ENCODE results near the gene CNTNAP2.
"Not testable (repeated sequence)": the region's sequence is repeated elsewhere in the genome, so short reads cannot be mapped to it uniquely, and the experiment has no call there.

CNTNAP2 gene

DNA sequence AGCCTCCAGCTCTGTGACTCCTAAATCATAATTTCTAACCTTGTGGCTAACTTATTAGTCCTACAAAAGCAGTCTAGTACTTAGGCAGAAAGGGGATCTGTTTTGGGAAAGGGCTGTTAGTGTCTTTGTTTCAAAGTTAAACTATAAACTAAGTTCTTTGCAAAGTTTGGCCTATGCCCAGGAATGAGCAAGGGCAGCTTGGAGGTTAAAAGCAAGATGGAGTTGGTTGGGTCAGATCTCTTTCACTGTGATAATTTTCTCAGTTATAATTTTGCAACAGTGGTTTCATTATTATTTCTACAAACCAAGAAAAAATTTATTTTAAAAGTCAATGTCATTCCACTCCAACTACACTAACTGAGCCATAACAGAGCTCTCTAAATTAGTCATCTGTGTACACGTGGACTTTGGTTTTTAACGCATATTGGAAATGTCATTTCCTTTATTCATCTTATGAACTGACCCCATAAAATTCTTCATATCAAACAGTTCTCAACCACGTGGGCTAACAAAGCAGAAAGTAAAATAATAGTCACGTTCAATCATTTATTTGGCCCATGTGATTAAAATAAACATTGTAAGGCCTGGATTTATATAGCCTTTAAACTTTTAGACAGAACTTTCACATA, 2330.7 kb downstream of the CNTNAP2 start:
- DNase-seq (ENCODE audit: low read depth): no peak

DNA sequence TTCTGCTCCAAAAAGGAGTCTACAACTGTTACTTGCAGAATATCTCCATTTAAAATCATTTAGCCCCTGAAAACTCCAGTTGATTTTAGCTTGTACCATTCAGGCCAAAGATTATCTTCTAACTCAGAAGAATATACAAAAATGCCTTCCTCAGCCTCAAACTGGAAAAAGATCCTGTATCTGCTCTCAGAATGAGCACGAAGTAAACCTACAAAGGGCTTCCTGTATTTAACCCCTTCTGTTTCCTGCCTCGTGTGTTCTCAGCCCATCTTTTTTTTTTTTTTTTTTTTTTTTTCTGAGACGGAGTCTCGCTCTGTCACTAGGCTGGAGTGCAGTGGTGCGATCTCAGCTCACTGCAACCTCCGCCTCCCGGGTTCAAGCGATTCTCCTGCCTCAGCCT, 2334.9 kb downstream of the CNTNAP2 start:
- DNase-seq (ENCODE audit: low read depth): not testable (repeated sequence)

GRCh38 chr7:148456351-148456750, 2339.8 kb downstream of the CNTNAP2 start:
- DNase-seq (ENCODE audit: low read depth): no peak

DNA sequence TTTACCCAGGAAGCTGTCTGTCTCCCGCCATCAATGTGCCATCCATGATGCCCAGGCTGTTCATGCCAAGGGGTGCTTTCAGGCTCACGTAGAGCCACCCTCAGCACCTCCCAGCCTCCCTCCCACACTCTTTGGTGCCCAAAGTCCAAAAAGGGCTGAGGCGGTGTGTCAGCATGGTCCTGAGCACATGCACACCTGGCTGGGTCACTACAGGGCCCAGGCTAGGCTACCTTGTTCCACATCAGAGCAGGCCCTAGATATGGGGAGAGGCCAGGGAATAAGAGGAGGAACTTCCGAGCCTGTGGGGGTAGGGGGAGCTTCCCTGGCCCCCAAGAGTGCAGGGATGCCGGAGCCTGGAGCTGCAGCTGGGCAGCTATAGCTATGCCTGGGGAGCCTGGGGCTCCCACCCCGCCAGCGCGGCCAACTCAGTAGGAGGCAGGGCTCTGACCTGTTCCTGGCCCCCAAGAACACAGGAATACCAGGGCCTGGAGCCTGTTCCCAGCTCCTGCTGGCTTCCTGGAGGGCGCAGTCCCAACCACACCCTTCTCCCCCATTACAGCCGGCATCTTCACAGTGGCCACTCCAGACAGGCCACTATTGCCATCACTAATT, 2340.8 kb downstream of the CNTNAP2 start:
- DNase-seq (ENCODE audit: low read depth): no peak

DNA sequence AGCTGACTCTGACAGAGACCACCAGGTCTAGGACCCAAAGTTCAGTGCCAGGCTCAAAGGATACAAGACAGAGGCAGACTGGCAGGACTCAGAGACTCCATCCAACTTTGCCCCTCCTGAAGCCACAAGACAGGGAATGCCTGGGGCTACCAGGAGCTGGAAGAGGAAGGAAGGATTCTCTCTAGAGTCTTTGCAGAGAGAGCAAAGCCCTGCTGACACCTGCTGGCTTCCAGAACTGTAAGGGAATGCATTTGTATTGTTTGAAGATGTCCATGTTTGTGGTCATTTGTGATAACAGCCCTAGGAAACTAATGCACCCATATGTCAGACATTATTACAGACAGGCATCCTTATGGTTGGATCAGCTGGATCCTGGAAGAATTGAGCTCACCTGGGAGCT, 2341.7 kb downstream of the CNTNAP2 start:
- no peak for DNase-seq (ENCODE audit: low read depth)

DNA sequence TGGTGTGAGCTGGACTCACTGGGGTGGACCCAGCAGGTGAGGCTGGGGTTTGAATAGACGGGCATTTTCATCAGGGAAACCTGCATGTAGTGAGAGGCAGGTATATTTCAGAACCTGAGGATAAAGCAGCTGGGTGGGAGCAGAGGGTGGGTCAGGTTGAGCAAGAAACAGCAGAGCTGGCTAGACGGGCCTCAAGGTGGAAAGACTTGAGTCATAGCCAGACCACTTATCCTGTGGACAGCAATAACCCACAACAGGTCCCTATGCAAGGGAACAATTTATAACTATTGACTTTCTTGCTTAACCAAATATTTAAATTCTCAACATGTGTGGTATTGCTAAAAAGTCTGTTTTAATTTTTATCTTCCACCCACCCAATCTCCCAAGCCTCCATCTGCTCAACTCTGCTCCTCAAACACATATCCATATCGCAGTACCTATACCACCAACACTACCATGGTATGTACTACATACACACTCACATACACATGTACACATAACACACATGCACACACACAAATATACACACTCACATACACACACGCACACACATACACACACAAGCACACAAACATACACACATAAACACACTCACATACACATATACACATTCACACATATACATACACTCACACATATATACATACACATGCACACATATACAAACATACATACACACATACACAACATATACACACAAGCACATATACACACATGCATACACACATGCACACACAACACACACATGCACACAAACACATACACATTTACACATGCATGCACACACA, 2345.0 kb downstream of the CNTNAP2 start:
- DNase-seq (ENCODE audit: low read depth): no peak

DNA sequence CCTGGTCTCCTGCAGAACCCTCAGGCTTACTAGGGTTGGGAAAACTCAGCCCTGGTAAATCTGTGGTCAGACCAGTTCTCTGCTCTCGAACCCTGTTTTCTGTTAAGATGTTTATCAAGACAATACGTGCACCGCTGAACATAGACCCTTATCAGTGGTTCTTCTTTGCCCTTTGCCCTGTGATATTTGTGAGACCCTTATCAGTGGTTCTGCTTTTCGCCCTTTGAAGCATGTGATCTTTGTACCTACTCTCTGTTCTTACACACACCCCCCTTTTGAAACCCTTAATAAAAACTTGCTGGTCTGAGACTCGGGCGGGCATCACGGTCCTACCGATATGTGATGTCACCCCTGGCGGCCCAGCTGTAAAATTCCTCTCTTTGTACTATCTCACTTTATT, 2346.2 kb downstream of the CNTNAP2 start:
- not testable (repeated sequence) for DNase-seq (ENCODE audit: low read depth)

DNA sequence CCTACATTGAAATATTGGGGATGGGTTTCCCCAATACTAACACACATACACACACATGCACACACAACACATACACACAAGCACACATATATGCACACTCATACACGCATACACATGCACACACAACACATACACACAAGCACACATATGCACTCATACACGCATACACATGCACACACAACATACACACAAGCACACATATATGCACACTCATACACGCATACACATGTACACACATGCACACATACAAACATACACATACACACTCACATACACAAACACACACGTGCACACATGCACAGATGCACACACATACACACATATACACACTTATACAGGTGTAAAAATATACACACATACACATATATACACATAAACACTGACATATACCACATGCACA, 2346.6 kb downstream of the CNTNAP2 start:
- no peak for DNase-seq (ENCODE audit: low read depth)

GRCh38 chr7:148464947-148465346, 2348.3 kb downstream of the CNTNAP2 start:
- DNase-seq (ENCODE audit: low read depth): no peak

- DNase-seq (ENCODE audit: low read depth): not testable (repeated sequence)
These were observed 2348.8 kb downstream of the CNTNAP2 start for GRCh38 chr7:148465441-148465840.

DNA sequence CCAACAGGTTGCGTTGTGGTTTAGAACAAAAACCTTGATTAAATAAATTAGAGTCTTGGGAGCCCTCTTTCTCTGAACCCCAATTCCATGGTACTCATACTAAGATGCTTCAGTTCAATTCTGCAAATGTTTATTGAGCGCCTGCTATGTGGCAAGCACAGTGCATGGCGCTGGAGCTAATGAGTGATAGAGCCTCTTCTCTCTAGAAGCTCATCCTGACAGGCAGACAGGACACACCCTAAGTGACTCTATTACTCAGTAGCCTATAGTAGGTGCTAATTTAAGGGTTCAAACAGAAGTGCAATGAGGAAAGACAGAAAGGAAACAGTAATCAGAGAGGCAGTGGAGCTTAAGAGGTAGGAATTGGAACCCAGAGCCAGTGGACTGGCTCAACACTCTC, 2349.5 kb downstream of the CNTNAP2 start:
- no peak for DNase-seq (ENCODE audit: low read depth)

- DNase-seq (ENCODE audit: low read depth): no peak
These were observed 2352.1 kb downstream of the CNTNAP2 start for GRCh38 chr7:148468700-148469098.

Measured in stimulated activated CD8-positive, alpha-beta memory T cell treated with anti-CD3 and anti-CD28 coated beads, Interleukin-12 subunit alpha, Interleukin-12 subunit beta, amount 100 ng/mL, for 1 hour (primary cell).